ENCODE measurements around the gene LITAFD. TPM values are rescaled to one million over a fixed set of nuclear protein-coding genes. Genes with fewer than 3 reads are reported as not detected.

Gene LITAFD
- total and polyA plus RNA-seq, 4 donors: not detected

DNA sequence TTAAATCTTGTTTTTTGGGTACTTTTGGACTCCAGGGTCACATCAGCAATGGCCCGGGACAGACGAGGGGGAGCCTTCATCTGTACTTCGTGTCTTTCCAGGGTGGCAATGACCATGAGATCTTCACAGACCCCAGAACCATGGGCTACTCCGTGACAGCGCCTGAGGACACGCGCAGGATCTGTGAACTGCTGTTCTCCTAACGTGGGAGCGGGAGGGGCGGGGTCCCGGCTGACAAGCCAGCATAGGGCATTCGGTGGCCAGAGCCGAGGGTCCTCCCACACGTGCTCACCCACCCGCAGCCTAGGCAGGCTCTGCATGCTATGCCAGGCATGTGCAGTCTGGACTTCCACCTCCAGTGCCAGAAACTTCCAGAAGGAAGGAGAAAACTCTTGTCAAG is 34.5 kb upstream of the LITAFD start:
- TF ChIP-seq, protein P1, sequence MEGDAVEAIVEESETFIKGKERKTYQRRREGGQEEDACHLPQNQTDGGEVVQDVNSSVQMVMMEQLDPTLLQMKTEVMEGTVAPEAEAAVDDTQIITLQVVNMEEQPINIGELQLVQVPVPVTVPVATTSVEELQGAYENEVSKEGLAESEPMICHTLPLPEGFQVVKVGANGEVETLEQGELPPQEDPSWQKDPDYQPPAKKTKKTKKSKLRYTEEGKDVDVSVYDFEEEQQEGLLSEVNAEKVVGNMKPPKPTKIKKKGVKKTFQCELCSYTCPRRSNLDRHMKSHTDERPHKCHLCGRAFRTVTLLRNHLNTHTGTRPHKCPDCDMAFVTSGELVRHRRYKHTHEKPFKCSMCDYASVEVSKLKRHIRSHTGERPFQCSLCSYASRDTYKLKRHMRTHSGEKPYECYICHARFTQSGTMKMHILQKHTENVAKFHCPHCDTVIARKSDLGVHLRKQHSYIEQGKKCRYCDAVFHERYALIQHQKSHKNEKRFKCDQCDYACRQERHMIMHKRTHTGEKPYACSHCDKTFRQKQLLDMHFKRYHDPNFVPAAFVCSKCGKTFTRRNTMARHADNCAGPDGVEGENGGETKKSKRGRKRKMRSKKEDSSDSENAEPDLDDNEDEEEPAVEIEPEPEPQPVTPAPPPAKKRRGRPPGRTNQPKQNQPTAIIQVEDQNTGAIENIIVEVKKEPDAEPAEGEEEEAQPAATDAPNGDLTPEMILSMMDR (IDR thresholded peaks at IDR 0.05; ENCODE audit: control extremely low read depth, extremely low read depth): no peak
- no peak for ATAC-seq (ENCODE audit: insufficient read depth, low FRiP score)
- Histone ChIP-seq H3K27me3 (ENCODE audit: control insufficient read depth in 3 of 3, insufficient read depth in 3 of 3, low read length in 2 of 3) (no peaks in the 10 kb centered on the region), H3K9me3 (ENCODE audit: control insufficient read depth in 4 of 4, insufficient read depth in 3 of 4, low read length in 3 of 4) (no peaks in the 10 kb centered on the region), H3K36me3 (ENCODE audit: control insufficient read depth in 4 of 4, insufficient read depth in 4 of 4, low read length in 4 of 4) (peaks cover 5 to 29% (median 12%) of the 10 kb centered on the region in 4 donors), H3K4me3 (no peak overlapping the region), H3K4me1 (ENCODE audit: control insufficient read depth in 5 of 5, insufficient read depth in 5 of 5, low read length in 5 of 5) (peaks cover 0 to 11% (median 0%) of the 10 kb centered on the region in 5 donors), H3K27ac (ENCODE audit: low read depth in 1 of 2, low read length in 1 of 2) (no peak overlapping the region), H3K9ac (ENCODE audit: insufficient read depth in 1 of 2, low read length in 2 of 2) (no peak overlapping the region)
- DNase-seq: no peak
- 93 to 97% methylated on average over 15 of the region's 15 CpGs for WGBS, 2 donors

DNA sequence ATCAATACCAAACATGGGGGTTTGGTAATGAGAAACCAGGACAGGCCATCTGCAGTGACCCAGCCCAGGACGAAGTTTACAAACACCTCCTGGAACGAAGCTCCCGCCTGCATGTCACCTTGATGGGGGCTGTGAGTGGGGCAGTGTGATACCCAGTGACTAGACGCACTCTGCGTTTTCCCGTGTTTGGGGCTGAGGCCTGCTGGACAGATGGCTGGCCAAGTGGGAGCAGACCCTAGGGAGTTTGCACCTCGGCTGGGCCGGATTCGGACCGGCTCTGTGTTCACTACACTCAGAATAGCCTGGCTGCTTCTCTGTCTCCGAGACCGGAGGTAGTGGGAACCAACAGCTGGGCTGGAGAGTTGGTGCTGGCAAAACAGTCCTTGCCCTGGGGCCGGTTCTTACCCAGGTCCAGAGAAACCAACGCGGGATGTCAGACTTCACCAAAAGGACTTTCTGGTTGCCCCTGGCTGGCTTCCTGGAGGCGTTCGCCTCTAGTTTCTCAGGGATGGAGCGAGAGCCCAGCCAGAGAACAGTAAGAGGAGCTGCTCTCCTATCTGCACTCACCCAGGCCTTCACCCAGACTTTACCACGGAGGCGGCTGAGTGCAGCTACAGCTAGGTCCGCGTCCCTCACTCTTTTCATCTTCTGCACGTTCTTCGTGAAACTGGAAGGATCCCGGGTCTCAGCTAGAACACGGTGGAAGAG is 33.8 kb upstream of the LITAFD start:
- no peak overlapping the region for H3K9ac ChIP-seq (ENCODE audit: insufficient read depth in 1 of 2, low read length in 2 of 2)
- DNase-seq (no peak), ATAC-seq (ENCODE audit: insufficient read depth, low FRiP score) (no peak)
- TF ChIP-seq, protein P1 (IDR thresholded peaks at IDR 0.05; ENCODE audit: control extremely low read depth, extremely low read depth): no peak
- WGBS, 2 donors: 92 to 96% methylated on average over 26 of the region's 26 CpGs
- no peak overlapping the region for H3K27ac ChIP-seq (ENCODE audit: low read depth in 1 of 2, low read length in 1 of 2)
- H3K9me3 ChIP-seq (ENCODE audit: control insufficient read depth in 4 of 4, insufficient read depth in 3 of 4, low read length in 3 of 4): no peaks in the 10 kb centered on the region
- H3K36me3 ChIP-seq (ENCODE audit: control insufficient read depth in 4 of 4, insufficient read depth in 4 of 4, low read length in 4 of 4): peaks cover 5 to 33% (median 16%) of the 10 kb centered on the region in 4 donors
- no peaks in the 10 kb centered on the region for H3K27me3 ChIP-seq (ENCODE audit: control insufficient read depth in 3 of 3, insufficient read depth in 3 of 3, low read length in 2 of 3)
- H3K4me1 ChIP-seq (ENCODE audit: control insufficient read depth in 5 of 5, insufficient read depth in 5 of 5, low read length in 5 of 5): peaks cover 0 to 11% (median 0%) of the 10 kb centered on the region in 5 donors
- no peak overlapping the region for H3K4me3 ChIP-seq

DNA sequence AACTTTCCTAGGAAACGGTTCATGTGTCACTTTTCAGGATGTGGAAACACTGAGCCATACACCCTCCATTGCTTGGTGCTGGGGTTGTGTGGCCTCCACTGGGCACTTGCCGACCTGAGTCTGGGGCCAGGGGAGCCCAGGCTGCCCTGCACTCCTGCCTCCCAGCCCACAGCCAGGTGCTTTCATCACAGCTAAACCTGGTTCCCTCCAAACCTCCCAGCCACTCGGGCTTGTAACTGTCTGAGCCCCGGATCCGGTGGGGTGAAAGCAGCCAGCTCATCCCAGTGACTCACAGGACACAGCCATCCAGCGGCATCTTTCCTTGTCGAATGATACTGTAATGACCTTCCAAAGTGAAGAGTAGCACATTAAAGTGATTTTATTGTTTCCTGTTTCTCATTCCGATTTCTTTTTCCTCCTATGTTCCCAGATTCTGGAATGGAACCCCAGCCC is 33.2 kb upstream of the LITAFD start:
- TF ChIP-seq, protein P1 (IDR thresholded peaks at IDR 0.05; ENCODE audit: control extremely low read depth, extremely low read depth): no peak
- DNase-seq: no peak
- no peak for ATAC-seq (ENCODE audit: insufficient read depth, low FRiP score)
- Histone ChIP-seq H3K36me3 (ENCODE audit: control insufficient read depth in 4 of 4, insufficient read depth in 4 of 4, low read length in 4 of 4) (peaks cover 5 to 33% (median 17%) of the 10 kb centered on the region in 4 donors), H3K4me1 (ENCODE audit: control insufficient read depth in 5 of 5, insufficient read depth in 5 of 5, low read length in 5 of 5) (peaks cover 0 to 11% (median 0%) of the 10 kb centered on the region in 5 donors), H3K27ac (ENCODE audit: low read depth in 1 of 2, low read length in 1 of 2) (no peak overlapping the region), H3K27me3 (ENCODE audit: control insufficient read depth in 3 of 3, insufficient read depth in 3 of 3, low read length in 2 of 3) (no peaks in the 10 kb centered on the region), H3K9ac (ENCODE audit: insufficient read depth in 1 of 2, low read length in 2 of 2) (no peak overlapping the region), H3K4me3 (no peak overlapping the region), H3K9me3 (ENCODE audit: control insufficient read depth in 4 of 4, insufficient read depth in 3 of 4, low read length in 3 of 4) (no peaks in the 10 kb centered on the region)
- WGBS, 2 donors: 87 to 88% methylated on average over 8 of the region's 8 CpGs
